HUES6 (cell line): Measurements from ENCODE around the gene ZBTB7B.

Source experiments
- H3K27ac ChIP-seq: 2 replicates; pipeline ENCODE4 v1.7.0; 2013; ENCODE audit warnings: low read depth, mild to moderate bottlenecking, low read length, inconsistent platforms
- H3K27me3 ChIP-seq: 2 replicates; pipeline ENCODE4 v1.6.1; 2013; ENCODE audit warnings: low read length; ENCODE audit not compliant: control insufficient read depth, insufficient read depth
- H3K36me3 ChIP-seq: 2 replicates; pipeline ENCODE4 v1.6.1; 2013; ENCODE audit warnings: low read length; ENCODE audit not compliant: control insufficient read depth, insufficient read depth
- H3K4me1 ChIP-seq: 2 replicates; pipeline ENCODE4 v1.6.1; 2013; ENCODE audit warnings: low read length; ENCODE audit not compliant: control insufficient read depth, insufficient read depth
- H3K4me3 ChIP-seq: 2 replicates; pipeline ENCODE4 v1.5.1; 2013; ENCODE audit warnings: low read depth, low read length
- H3K9ac ChIP-seq: one replicate; pipeline ENCODE4 v1.6.1; 2013; ENCODE audit warnings: mild to moderate bottlenecking, low read length
- H3K9me3 ChIP-seq: 2 replicates; pipeline ENCODE4 v1.6.1; 2013; ENCODE audit warnings: low read depth, low read length; ENCODE audit not compliant: control insufficient read depth, insufficient read depth

ZBTB7B gene

GRCh38 chr1:154960446-154961136, 42.0 kb upstream of the ZBTB7B start:
- no peak overlapping the region for H3K27ac ChIP-seq
- H3K4me3 ChIP-seq = peak overlapping the region; percentile 82
- peaks cover 23% of the 10 kb centered on the region for H3K4me1 ChIP-seq
- peak overlapping the region; percentile 95 for H3K9ac ChIP-seq
- no peaks in the 10 kb centered on the region for H3K9me3 ChIP-seq
- H3K36me3 ChIP-seq = peaks cover 40% of the 10 kb centered on the region
- H3K27me3 ChIP-seq = no peaks in the 10 kb centered on the region

- Histone ChIP-seq H3K27ac (peak within 1 kb of the TSS; percentile 94), H3K4me1 (peaks cover 20% of the 10 kb centered on the region), H3K36me3 (peaks cover 49% of the 10 kb centered on the region), H3K9me3 (no peaks in the 10 kb centered on the region), H3K27me3 (no peaks in the 10 kb centered on the region), H3K4me3 (peak within 1 kb of the TSS; percentile 82), H3K9ac (peak within 1 kb of the TSS; percentile 95)
These were observed 41.1 kb upstream of the ZBTB7B start, which contains the start of gene PYGO2 for GRCh38 chr1:154961207-154962155. Gene PYGO2, minus strand, starts transcription at chr1:154961782. Its CDS starts 206 bp downstream, at chr1:154961576.

GRCh38 chr1:154962156-154962749, 40.3 kb upstream of the ZBTB7B start:
- Histone ChIP-seq H3K27me3 (no peaks in the 10 kb centered on the region), H3K36me3 (peaks cover 57% of the 10 kb centered on the region), H3K9me3 (no peaks in the 10 kb centered on the region), H3K4me3 (peak overlapping the region; percentile 82), H3K9ac (peak overlapping the region; percentile 95), H3K27ac (peak overlapping the region; percentile 94), H3K4me1 (peaks cover 13% of the 10 kb centered on the region)

- Histone ChIP-seq H3K9me3 (no peaks in the 10 kb centered on the region), H3K9ac (no peak overlapping the region), H3K36me3 (peaks cover 63% of the 10 kb centered on the region), H3K27me3 (no peaks in the 10 kb centered on the region), H3K4me1 (peaks cover 7% of the 10 kb centered on the region), H3K27ac (no peak overlapping the region), H3K4me3 (peak overlapping the region; percentile 82; the same call in 1 of the 2 replicates)
These were observed 39.7 kb upstream of the ZBTB7B start for GRCh38 chr1:154962795-154963330.

DNA sequence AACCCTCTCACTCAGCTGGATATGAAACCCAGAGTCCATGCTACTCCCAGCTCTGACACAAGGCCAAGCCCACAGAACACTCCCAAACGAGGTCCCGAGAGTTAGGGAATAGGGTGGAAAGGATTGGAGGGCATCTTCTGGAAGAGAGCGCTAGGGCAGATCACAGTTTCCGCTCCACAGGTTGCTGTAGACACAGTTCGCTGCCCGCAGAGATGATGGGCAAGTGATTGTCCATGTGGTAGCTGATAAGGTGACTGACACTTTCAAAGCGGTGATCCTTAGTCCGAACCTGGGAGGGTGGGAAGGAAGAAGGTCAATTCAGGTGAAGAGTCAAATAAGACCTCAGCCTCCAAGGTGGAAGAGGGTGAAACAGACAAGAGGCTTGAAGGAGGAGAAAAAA, 39.0 kb upstream of the ZBTB7B start:
- H3K27me3 ChIP-seq = no peaks in the 10 kb centered on the region
- no peaks in the 10 kb centered on the region for H3K9me3 ChIP-seq
- no peak overlapping the region for H3K9ac ChIP-seq
- H3K4me3 ChIP-seq = no peak overlapping the region
- peaks cover 9% of the 10 kb centered on the region for H3K4me1 ChIP-seq
- peaks cover 69% of the 10 kb centered on the region for H3K36me3 ChIP-seq
- H3K27ac ChIP-seq = no peak overlapping the region

- H3K4me3 ChIP-seq = no peak overlapping the region
- H3K9ac ChIP-seq = no peak overlapping the region
- H3K4me1 ChIP-seq = peaks cover 14% of the 10 kb centered on the region
- H3K27me3 ChIP-seq = no peaks in the 10 kb centered on the region
- no peak overlapping the region for H3K27ac ChIP-seq
- H3K36me3 ChIP-seq = peaks cover 63% of the 10 kb centered on the region
- no peaks in the 10 kb centered on the region for H3K9me3 ChIP-seq
These were observed 38.2 kb upstream of the ZBTB7B start for GRCh38 chr1:154964359-154964758.

DNA sequence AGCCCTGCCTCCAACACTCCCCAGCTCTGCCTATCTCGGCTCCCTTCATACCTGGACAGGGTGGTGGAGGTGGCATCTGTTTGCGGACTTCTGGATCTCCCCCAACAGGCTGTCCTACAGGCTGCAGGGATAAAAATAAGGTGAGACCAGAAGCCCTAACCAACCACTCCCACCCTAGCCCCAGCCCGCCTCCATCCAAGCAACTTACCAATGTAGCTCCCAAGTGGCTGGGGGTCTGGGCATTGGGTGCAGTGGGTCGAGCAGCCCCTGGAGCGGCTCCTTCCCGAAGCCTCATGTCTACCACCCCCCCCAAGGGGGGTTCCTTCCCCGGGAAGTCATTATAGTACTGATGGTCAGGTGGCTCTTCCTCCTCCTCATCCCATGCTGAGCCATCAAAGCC, 36.5 kb upstream of the ZBTB7B start:
- H3K36me3 ChIP-seq = peaks cover 59% of the 10 kb centered on the region
- peaks cover 9% of the 10 kb centered on the region for H3K4me1 ChIP-seq
- no peak overlapping the region for H3K4me3 ChIP-seq
- H3K9ac ChIP-seq = no peak overlapping the region
- H3K27ac ChIP-seq = no peak overlapping the region
- H3K9me3 ChIP-seq = no peaks in the 10 kb centered on the region
- no peaks in the 10 kb centered on the region for H3K27me3 ChIP-seq

DNA sequence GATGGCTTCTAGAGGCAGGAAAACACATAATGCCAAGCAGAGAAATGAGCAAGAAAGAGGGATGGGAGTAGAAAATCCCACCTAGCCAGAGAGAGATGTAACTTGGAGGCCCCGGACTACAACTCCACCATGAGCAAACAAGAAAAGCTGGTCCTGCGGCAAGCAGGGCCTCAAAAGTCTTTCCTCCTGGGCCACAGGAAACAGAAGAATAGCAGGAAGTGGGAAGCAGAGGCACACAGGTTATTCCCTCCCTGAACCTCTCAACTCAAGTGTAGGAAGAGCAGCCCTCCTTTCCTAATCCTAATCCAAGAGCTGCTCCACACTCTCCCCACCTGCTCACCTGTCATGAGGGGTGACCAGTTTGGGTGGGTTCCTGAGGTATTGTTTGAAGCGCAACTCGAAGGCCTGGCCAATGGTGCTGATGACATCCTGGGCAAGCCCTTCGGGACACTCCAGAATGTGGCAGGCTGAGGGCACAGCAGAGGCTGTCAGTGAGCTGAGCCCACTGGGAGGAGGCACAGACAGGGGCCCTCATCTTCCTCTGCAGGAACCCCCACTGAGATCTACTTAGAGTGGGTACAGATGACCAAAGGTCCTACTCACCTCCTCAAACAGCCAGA, 35.2 kb upstream of the ZBTB7B start:
- H3K4me1 ChIP-seq = peaks cover 20% of the 10 kb centered on the region
- no peak overlapping the region for H3K4me3 ChIP-seq
- H3K27me3 ChIP-seq = no peaks in the 10 kb centered on the region
- peaks cover 59% of the 10 kb centered on the region for H3K36me3 ChIP-seq
- H3K27ac ChIP-seq = no peak overlapping the region
- no peak overlapping the region for H3K9ac ChIP-seq
- H3K9me3 ChIP-seq = no peaks in the 10 kb centered on the region

DNA sequence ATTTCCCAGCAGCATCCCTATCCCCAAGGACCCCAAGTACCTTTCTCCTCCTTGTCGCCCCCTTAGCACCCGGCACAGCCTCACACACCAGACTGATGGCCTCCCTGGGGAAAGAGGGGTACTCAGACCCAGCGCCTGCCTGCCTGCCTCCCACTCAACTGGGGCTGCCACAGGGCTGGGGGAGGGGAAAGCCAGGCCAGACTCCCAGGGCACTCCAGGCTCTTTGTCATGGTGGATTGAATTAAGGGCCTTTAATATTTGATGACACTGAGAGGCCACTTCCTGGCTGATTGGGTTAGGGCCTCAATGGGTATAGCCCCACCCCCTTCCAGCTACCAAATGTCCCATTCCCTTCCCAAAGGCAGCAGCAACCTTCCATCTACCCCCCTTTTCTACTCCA, 33.9 kb upstream of the ZBTB7B start:
- peaks cover 50% of the 10 kb centered on the region for H3K36me3 ChIP-seq
- no peaks in the 10 kb centered on the region for H3K9me3 ChIP-seq
- H3K4me1 ChIP-seq = peaks cover 23% of the 10 kb centered on the region
- peak overlapping the region; percentile 65 for H3K4me3 ChIP-seq
- H3K27ac ChIP-seq = peak overlapping the region; percentile 18; the same call in 1 of the 2 replicates
- no peaks in the 10 kb centered on the region for H3K27me3 ChIP-seq
- H3K9ac ChIP-seq = peak overlapping the region; percentile 90

DNA sequence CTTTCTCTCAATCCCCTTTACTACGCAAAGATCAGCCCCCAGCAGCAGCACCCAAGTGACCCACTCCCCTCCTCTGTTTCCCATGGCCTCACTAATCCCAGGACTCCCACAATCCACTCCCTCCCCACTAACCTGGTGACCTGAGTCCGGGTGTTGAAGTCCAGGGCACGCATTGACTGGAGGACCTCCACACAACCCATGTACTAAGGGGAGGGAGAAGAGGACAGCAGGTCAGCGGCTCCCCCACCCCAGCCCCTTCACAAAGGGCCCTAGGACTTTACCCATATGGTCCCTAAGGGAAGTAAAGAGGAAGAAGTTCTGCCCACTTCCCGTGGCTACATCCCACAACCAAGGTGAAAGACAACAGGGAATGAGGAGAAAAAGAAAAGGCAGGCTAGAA, 33.4 kb upstream of the ZBTB7B start:
- Histone ChIP-seq H3K27me3 (no peaks in the 10 kb centered on the region), H3K9me3 (no peaks in the 10 kb centered on the region), H3K9ac (peak overlapping the region; percentile 90), H3K4me3 (peak overlapping the region; percentile 65), H3K36me3 (peaks cover 45% of the 10 kb centered on the region), H3K4me1 (peaks cover 23% of the 10 kb centered on the region), H3K27ac (no peak overlapping the region)
